Anterior cingulate cortex (tissue), 58 donors: ENCODE data around the gene SGCE.

Experiments used
- DNase-seq, 58 donors: peaks; one replicate each; lab custom pipeline; 2025; lab: John Stamatoyannopoulos, UW

The SGCE gene

GRCh38 chr7:94578614-94579013 lies 77.3 kb downstream of the SGCE start:
- no peak for DNase-seq

DNA sequence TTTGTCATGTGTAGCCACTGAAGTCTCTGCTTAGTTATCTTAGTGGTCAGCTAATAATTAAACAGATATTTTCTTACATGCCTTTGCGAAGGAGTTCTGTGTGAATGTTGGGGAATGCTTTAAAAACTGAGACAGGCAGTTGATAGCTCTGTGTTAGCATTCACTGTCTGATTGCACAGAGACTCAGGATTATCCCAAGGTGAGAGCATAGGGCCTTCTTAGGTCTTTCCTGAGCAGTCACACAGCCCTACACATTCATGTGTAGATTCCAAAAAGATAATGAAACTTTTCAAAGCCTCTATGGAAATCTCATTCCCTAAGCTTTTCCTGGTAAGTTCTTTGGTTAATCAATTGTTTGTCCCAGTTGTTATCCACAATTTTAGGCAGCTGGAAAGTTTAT lies 78.6 kb downstream of the SGCE start:
- no peak for DNase-seq

- DNase-seq: no peak
Observed at GRCh38 chr7:94576316-94576715, 79.6 kb downstream of the SGCE start.

GRCh38 chr7:94575646-94576045 lies 80.3 kb downstream of the SGCE start:
- DNase-seq: no peak

DNA sequence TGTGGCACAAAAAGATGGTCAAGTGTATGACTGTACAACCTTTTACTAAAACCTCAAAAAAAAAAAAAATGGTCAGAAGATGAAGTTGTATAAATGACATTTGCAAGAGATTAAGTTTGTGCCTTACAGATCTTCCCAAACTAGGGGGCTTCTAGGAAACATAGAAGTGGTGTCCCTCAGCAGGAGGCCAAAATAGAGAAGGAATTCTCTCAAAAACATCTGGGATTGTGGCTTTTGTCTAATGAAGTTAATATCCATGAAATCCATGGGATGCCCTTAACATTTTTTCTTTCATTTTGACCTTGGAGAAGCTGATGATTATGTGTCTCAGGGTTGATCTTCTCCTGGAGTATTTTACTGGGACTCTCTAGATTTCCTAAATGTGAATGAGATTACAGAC lies 84.1 kb downstream of the SGCE start:
- DNase-seq: no peak

DNA sequence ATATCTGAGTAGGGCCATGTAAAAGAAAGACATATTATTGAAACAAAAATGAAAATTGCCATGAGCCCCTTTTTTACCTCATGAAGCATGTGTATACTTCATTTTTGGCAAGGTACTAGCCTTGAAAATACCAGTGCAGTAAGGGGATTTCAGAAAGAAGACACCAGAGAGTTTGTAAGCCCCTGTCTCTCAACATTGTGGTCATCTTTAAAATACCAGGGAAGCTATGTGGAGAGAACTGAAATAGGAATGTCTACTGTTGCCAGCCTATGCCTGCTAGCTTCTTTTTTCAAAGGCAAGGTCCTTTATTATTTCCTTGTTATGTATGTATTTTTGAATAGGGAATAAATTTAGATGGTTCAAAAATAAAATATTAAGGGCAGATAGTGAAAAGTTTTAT lies 88.5 kb downstream of the SGCE start:
- DNase-seq: no peak

GRCh38 chr7:94565247-94565894 lies 90.6 kb downstream of the SGCE start:
- no peak for DNase-seq

DNA sequence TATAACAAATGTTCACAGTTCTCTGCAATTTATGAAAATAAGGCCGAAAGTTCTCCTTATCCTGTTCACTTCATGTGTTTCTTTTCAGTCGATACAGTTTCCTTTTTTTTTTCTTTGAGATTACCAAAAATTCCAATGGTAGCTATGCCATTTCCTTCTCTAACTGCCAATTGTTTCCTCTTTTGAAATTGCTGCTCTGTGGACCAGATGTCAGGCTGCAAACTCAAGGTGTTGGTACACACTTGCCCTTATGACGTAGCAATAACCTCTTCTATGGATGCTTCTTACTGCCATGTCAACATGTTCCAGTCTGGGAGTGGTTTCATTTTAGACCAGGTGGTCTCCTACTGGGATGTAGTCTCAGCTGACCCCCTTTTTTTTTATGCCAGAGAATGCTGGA lies 93.4 kb downstream of the SGCE start:
- no peak for DNase-seq

GRCh38 chr7:94561841-94562514 lies 94.0 kb downstream of the SGCE start:
- no peak for DNase-seq

DNA sequence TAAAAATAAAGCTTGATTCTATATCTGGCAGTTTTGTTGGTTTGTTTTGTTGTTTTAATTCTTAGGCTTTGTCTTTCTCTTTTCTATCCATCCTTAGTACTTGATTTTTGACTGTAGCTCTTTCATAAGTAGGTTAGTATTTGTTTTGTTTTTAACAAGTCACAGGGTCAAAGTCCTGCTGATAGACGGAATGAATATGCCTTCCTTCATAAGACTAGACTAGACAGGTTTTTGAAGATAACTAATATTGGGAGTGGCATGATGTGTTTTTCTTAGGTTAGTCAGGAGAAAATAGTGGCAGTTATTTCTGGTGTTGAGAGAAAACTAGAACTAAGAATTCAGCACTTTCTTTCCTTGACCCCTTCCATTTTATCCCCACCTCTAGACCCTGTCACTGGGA lies 96.0 kb downstream of the SGCE start:
- no peak for DNase-seq

GRCh38 chr7:94557215-94557614 lies 98.7 kb downstream of the SGCE start:
- DNase-seq: no peak

DNA sequence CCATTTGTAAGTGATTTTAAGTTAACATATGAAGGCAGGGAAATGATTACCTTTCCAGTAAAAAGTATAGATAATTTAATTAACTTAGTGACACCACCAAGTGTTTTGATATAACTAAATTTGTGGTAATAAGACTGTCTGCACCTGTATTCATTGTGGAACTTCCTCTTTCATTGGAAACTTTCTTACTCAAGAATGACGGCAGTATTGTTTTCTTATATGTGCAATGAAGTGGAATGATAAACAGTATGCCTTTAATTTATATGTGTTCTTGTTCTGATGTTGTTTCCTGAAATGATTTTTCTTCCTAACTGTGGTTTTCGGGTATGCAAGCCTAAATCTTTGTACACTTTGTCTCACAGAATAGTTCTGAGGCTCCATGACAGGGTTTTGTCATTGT lies 99.9 kb downstream of the SGCE start:
- DNase-seq: no peak

GRCh38 chr7:94547126-94547525 lies 108.8 kb downstream of the SGCE start:
- DNase-seq: no peak

DNA sequence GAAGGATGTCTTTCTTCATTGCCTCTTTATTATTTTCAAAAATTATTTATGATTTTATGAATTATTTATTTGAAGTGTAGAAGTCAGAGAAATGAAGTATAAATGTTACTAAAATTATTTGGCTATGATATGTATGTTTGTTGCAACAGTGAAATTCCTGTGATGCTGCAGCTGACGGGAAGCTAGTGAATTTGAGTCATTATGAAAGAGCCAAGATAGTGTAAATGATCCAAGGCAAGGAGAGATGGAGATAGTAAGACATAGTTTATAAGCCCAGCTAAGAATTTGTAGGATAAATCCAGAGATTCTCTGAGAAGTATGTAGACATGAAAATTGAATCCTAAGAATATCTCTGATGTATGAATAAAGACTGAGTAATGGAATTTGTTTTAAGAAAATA lies 115.5 kb downstream of the SGCE start:
- DNase-seq: no peak
